HCT116 (cell line): ENCODE results near the gene CORO2B. TPM values are rescaled to one million over a fixed set of nuclear protein-coding genes. Genes with fewer than 3 reads are reported as not detected.

ENCODE experiments used
- ATAC-seq: fragments of 200-7000 bp; cut with Tn5 transposase; 2 replicates; pipeline ENCODE4 v1.9.1; 2020; ENCODE audit warnings: mild to moderate bottlenecking, moderate library complexity
- BruUV-seq: library from RNA; stranded (reverse); fragments of 400-500 nt; replicated peaks from 2 replicates; lab custom pipeline; 2021; lab: Mats Ljungman, UMichigan
- CTCF ChIA-PET: fragments of 300-600 bp; sonication (Branson Sonifier 250); formaldehyde crosslinking; loops from one replicate; lab custom pipeline; 2021; ENCODE audit warnings: antibody characterized with exemption; lab: Charles Lee
- POLR2A ChIA-PET: fragments of 300-600, 350-600 bp; sonication (Branson Sonifier 250); formaldehyde crosslinking; loops from one replicate; lab custom pipeline; 2021; ENCODE audit warnings: antibody characterized with exemption; lab: Charles Lee
- RAD21 ChIA-PET, 2 experiments: fragments of 300-600 bp; sonication (Branson Sonifier 250); formaldehyde crosslinking; loops; one replicate each; lab custom pipeline; 2023; ENCODE audit warnings: low total read pairs in 2 of 2; ENCODE audit not compliant: uncharacterized antibody in 2 of 2, unreplicated experiment in 2 of 2, low non-redundant PET in 1 of 2; lab: Charles Lee
- DNase-seq: peaks from one replicate; pipeline ENCODE4 v3.0.0-alpha.2; 2010; ENCODE audit warnings: low read depth, low spot score
- H2AFZ ChIP-seq: fragments of 200-600 bp; shearing (Covaris generic), sonication (generic); 2 replicates; pipeline ENCODE4 v1.6.1; 2017; ENCODE audit warnings: low read depth, mixed run types, mixed read lengths, antibody characterized with exemption, low read length; ENCODE audit not compliant: poor library complexity, severe bottlenecking
- H3K27ac ChIP-seq: 2 replicates; pipeline ENCODE4 v1.5.1; 2012; ENCODE audit warnings: low read depth, low read length
- H3K27me3 ChIP-seq: fragments of 200-600 bp; sonication (generic); 2 replicates; pipeline ENCODE4 v1.6.1; 2016; ENCODE audit warnings: mixed run types, low read length, mixed read lengths; ENCODE audit not compliant: insufficient read depth
- H3K36me3 ChIP-seq, 2 experiments: fragments of 200-500 bp in 1 of 2; fragments of 200-600 bp in 1 of 2; sonication (Bioruptor generic) in 1 of 2; sonication (generic) in 1 of 2; 2 replicates each; pipeline versions ENCODE4 v1.5.1 to v1.6.1; 2014 to 2016; ENCODE audit warnings: low read length in 2 of 2, inconsistent platforms in 1 of 2, mixed read lengths in 1 of 2, mixed run types in 1 of 2; ENCODE audit not compliant: insufficient read depth in 2 of 2, control insufficient read depth in 1 of 2
- H3K4me1 ChIP-seq, 2 experiments: fragments of 200-600 bp in 1 of 2; sonication (generic) in 1 of 2; 2 replicates each; pipeline versions ENCODE4 v1.5.1 to v1.6.1; 2012 to 2017; ENCODE audit warnings: low read length in 2 of 2, inconsistent platforms in 1 of 2, mild to moderate bottlenecking in 1 of 2, mixed read lengths in 1 of 2, mixed run types in 1 of 2, moderate library complexity in 1 of 2; ENCODE audit not compliant: insufficient read depth in 2 of 2, control insufficient read depth in 1 of 2
- H3K4me2 ChIP-seq: fragments of 200-600 bp; sonication (generic); 2 replicates; pipeline ENCODE4 v1.6.1; 2017; ENCODE audit warnings: mixed run types, low read length, mixed read lengths
- H3K4me3 ChIP-seq, 2 experiments: fragments of 200-600 bp in 1 of 2; sonication (generic) in 1 of 2; replicated peaks in 1 of 2; 2 replicates each; pipeline ENCODE4 v1.5.1; 2011 to 2016; ENCODE audit warnings: low read length in 2 of 2, control low read depth in 1 of 2, low read depth in 1 of 2, mild to moderate bottlenecking in 1 of 2, mixed read lengths in 1 of 2, mixed run types in 1 of 2
- H3K79me2 ChIP-seq: fragments of 200-600 bp; sonication (generic); 2 replicates; pipeline ENCODE4 v1.6.1; 2017; ENCODE audit warnings: mild to moderate bottlenecking, mixed run types, low read length, moderate library complexity, mixed read lengths; ENCODE audit not compliant: insufficient read depth
- H3K9ac ChIP-seq: fragments of 200-600 bp; sonication (generic); 2 replicates; pipeline ENCODE4 v1.6.1; 2016; ENCODE audit warnings: low read length, mixed read lengths
- H3K9me2 ChIP-seq: fragments of 200-600 bp; sonication (generic), shearing (Covaris generic); 2 replicates; pipeline ENCODE4 v1.6.1; 2017; ENCODE audit warnings: mixed run types, mild to moderate bottlenecking, moderate library complexity; ENCODE audit not compliant: insufficient read depth
- H3K9me3 ChIP-seq, 2 experiments: fragments of 200-500 bp in 1 of 2; fragments of 200-600 bp in 1 of 2; sonication (Bioruptor generic) in 1 of 2; sonication (generic) in 1 of 2; 2 replicates each; pipeline ENCODE4 v1.6.1; 2014 to 2017; ENCODE audit warnings: low read length in 2 of 2, mixed read lengths in 2 of 2, inconsistent platforms in 1 of 2, low read depth in 1 of 2, mild to moderate bottlenecking in 1 of 2, mixed run types in 1 of 2, moderate library complexity in 1 of 2; ENCODE audit not compliant: control insufficient read depth in 1 of 2, insufficient read depth in 1 of 2
- H4K20me1 ChIP-seq: fragments of 200-600 bp; sonication (generic), shearing (Covaris generic); 2 replicates; pipeline ENCODE4 v1.6.1; 2017; ENCODE audit warnings: mixed run types, mild to moderate bottlenecking, moderate library complexity; ENCODE audit not compliant: insufficient read depth
- CBX3 ChIP-seq: IDR thresholded peaks from 2 replicates; pipeline ENCODE4 v1.6.1; 2012; ENCODE audit warnings: low read depth
- CEBPB ChIP-seq: IDR thresholded peaks from 2 replicates; pipeline ENCODE4 v1.6.1; 2012; ENCODE audit warnings: low read depth
- EGR1 ChIP-seq: IDR thresholded peaks from 2 replicates; pipeline ENCODE4 v1.6.1; 2012; ENCODE audit warnings: low read depth
- ELF1 ChIP-seq: IDR thresholded peaks from 2 replicates; pipeline ENCODE4 v1.6.1; 2012; ENCODE audit warnings: low read depth, borderline replicate concordance
- EZH2 ChIP-seq: fragments of 200-600 bp; sonication (generic); IDR thresholded peaks from 2 replicates; pipeline ENCODE4 v1.6.1; 2017; ENCODE audit warnings: antibody characterized with exemption, mixed run types
- EZH2phosphoT487 ChIP-seq: fragments of 200-600 bp; IDR thresholded peaks from 2 replicates; pipeline ENCODE4 v1.6.1; 2018; ENCODE audit warnings: antibody characterized with exemption, borderline replicate concordance
- FOSL1 ChIP-seq: IDR thresholded peaks from 2 replicates; pipeline ENCODE4 v1.6.1; 2012; ENCODE audit warnings: low read depth
- JUND ChIP-seq: IDR thresholded peaks from 2 replicates; pipeline ENCODE4 v1.6.1; 2012
- POLR2AphosphoS5 ChIP-seq: IDR thresholded peaks from 2 replicates; pipeline ENCODE4 v1.6.1; 2011; ENCODE audit warnings: mild to moderate bottlenecking, low read depth, low read length, moderate library complexity
- RAD21 ChIP-seq: IDR thresholded peaks from 2 replicates; pipeline ENCODE4 v1.6.1; 2012; ENCODE audit warnings: low read depth, mild to moderate bottlenecking
- SIN3A ChIP-seq: IDR thresholded peaks from 2 replicates; pipeline ENCODE4 v1.6.1; 2012; ENCODE audit warnings: low read depth
- SP1 ChIP-seq: IDR thresholded peaks from 2 replicates; pipeline ENCODE4 v1.6.1; 2012; ENCODE audit warnings: low read depth
- SRF ChIP-seq: IDR thresholded peaks from 2 replicates; pipeline ENCODE4 v1.6.1; 2012; ENCODE audit warnings: low read depth
- YY1 ChIP-seq: IDR thresholded peaks from 2 replicates; pipeline ENCODE4 v1.6.1; 2011; ENCODE audit warnings: low read length, low read depth, moderate library complexity, mild to moderate bottlenecking; ENCODE audit not compliant: insufficient replicate concordance; ENCODE audit errors: extremely low read depth
- ZFX ChIP-seq: fragments of 450-650 bp; IDR thresholded peaks from 2 replicates; pipeline ENCODE4 v1.6.1; 2017
- ZNF274 ChIP-seq: fragments of 200-500 bp; sonication (Bioruptor generic); IDR thresholded peaks from 2 replicates; pipeline ENCODE4 v1.6.1; 2014; ENCODE audit warnings: mild to moderate bottlenecking, low read depth, low read length, inconsistent platforms
- intact Hi-C: fragments of 100-400 bp; cut with micrococcal nuclease; formaldehyde crosslinking; loops from 2 replicates; pipeline ENCODE4 v1.10.0; 2022
- total RNA-seq: library from RNA; stranded (reverse); gene quantifications from one replicate; pipeline ENCODE4 v1.2.1, GENCODE V29; 2021; ENCODE audit not compliant: unreplicated experiment
- TF ChIP-seq, protein P1 (sequence below): IDR thresholded peaks from 2 replicates; pipeline ENCODE4 v1.6.1; 2011; ENCODE audit warnings: mild to moderate bottlenecking, low read length, moderate library complexity; ENCODE audit not compliant: insufficient replicate concordance; ENCODE audit errors: extremely low read depth
- TF ChIP-seq, protein P2 (sequence below), 3 experiments: fragments of 200-600 bp in 1 of 3; sonication (generic) in 1 of 3; IDR thresholded peaks in 2 of 3; conservative IDR thresholded peaks in 1 of 3; 2 replicates each; pipeline ENCODE4 v1.5.1; 2012 to 2017; ENCODE audit warnings: low read depth in 2 of 3, low read length in 2 of 3, antibody characterized with exemption in 1 of 3, borderline replicate concordance in 1 of 3, control low read depth in 1 of 3, mild to moderate bottlenecking in 1 of 3, mixed read lengths in 1 of 3, mixed run types in 1 of 3, moderate library complexity in 1 of 3; ENCODE audit not compliant: insufficient read depth in 1 of 3
- TF ChIP-seq, protein P3 (sequence below): IDR thresholded peaks from 2 replicates; pipeline ENCODE4 v1.6.1; 2012
- TF ChIP-seq, protein P4 (sequence below): IDR thresholded peaks from 2 replicates; pipeline ENCODE4 v1.6.1; 2012; ENCODE audit warnings: low read depth

Gene CORO2B
- total RNA-seq, 1 experiment from 2014 or later, result 2.8 TPM

DNA sequence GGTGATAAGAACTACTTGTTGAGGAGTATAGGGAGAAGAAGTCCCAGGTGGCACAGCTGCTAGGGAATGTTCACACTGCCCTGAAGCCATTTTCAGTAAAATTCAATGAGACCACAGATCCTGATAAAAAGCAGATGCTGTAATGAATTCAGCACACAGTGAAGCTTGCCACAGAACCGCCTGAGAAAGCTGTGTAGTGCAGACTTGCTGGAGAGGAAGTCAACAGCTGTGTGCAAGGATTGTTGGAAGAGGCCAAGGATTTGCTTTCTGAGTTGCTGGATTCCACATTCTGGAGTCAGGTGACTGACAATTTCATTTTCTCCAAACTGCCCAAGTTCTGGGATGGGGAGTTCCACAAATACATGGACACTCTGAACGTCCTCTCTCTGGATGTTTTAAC is 171.0 kb downstream of the CORO2B start:
- no peaks in the 10 kb centered on the region; a peak in 1 of 4 replicates for H3K4me1 ChIP-seq
- TF ChIP-seq CBX3 (no peak), POLR2AphosphoS5 (no peak), ELF1 (no peak), RAD21 (no peak), JUND (no peak), ZNF274 (no peak), CEBPB (no peak), EZH2phosphoT487 (no peak), YY1 (no peak), EZH2 (no peak), FOSL1 (no peak), SRF (no peak), SIN3A (no peak), ZFX (no peak), EGR1 (no peak), SP1 (no peak)
- TF ChIP-seq, protein P1, sequence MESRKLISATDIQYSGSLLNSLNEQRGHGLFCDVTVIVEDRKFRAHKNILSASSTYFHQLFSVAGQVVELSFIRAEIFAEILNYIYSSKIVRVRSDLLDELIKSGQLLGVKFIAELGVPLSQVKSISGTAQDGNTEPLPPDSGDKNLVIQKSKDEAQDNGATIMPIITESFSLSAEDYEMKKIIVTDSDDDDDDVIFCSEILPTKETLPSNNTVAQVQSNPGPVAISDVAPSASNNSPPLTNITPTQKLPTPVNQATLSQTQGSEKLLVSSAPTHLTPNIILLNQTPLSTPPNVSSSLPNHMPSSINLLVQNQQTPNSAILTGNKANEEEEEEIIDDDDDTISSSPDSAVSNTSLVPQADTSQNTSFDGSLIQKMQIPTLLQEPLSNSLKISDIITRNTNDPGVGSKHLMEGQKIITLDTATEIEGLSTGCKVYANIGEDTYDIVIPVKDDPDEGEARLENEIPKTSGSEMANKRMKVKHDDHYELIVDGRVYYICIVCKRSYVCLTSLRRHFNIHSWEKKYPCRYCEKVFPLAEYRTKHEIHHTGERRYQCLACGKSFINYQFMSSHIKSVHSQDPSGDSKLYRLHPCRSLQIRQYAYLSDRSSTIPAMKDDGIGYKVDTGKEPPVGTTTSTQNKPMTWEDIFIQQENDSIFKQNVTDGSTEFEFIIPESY, result no peak
- TF ChIP-seq, protein P2, sequence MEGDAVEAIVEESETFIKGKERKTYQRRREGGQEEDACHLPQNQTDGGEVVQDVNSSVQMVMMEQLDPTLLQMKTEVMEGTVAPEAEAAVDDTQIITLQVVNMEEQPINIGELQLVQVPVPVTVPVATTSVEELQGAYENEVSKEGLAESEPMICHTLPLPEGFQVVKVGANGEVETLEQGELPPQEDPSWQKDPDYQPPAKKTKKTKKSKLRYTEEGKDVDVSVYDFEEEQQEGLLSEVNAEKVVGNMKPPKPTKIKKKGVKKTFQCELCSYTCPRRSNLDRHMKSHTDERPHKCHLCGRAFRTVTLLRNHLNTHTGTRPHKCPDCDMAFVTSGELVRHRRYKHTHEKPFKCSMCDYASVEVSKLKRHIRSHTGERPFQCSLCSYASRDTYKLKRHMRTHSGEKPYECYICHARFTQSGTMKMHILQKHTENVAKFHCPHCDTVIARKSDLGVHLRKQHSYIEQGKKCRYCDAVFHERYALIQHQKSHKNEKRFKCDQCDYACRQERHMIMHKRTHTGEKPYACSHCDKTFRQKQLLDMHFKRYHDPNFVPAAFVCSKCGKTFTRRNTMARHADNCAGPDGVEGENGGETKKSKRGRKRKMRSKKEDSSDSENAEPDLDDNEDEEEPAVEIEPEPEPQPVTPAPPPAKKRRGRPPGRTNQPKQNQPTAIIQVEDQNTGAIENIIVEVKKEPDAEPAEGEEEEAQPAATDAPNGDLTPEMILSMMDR (IDR thresholded peaks at IDR 0.05 in 2 of 3, conservative IDR thresholded peaks at IDR 0.05 in 1 of 3; ENCODE audit: borderline replicate concordance in 1 of 3, insufficient read depth in 1 of 3, low read depth in 2 of 3, low read length in 2 of 3), result no peak
- TF ChIP-seq, protein P3, sequence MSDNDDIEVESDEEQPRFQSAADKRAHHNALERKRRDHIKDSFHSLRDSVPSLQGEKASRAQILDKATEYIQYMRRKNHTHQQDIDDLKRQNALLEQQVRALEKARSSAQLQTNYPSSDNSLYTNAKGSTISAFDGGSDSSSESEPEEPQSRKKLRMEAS, result no peak
- TF ChIP-seq, protein P4, sequence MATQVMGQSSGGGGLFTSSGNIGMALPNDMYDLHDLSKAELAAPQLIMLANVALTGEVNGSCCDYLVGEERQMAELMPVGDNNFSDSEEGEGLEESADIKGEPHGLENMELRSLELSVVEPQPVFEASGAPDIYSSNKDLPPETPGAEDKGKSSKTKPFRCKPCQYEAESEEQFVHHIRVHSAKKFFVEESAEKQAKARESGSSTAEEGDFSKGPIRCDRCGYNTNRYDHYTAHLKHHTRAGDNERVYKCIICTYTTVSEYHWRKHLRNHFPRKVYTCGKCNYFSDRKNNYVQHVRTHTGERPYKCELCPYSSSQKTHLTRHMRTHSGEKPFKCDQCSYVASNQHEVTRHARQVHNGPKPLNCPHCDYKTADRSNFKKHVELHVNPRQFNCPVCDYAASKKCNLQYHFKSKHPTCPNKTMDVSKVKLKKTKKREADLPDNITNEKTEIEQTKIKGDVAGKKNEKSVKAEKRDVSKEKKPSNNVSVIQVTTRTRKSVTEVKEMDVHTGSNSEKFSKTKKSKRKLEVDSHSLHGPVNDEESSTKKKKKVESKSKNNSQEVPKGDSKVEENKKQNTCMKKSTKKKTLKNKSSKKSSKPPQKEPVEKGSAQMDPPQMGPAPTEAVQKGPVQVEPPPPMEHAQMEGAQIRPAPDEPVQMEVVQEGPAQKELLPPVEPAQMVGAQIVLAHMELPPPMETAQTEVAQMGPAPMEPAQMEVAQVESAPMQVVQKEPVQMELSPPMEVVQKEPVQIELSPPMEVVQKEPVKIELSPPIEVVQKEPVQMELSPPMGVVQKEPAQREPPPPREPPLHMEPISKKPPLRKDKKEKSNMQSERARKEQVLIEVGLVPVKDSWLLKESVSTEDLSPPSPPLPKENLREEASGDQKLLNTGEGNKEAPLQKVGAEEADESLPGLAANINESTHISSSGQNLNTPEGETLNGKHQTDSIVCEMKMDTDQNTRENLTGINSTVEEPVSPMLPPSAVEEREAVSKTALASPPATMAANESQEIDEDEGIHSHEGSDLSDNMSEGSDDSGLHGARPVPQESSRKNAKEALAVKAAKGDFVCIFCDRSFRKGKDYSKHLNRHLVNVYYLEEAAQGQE, result no peak
- no peaks in the 10 kb centered on the region for H3K9me3 ChIP-seq
- H3K9me2 ChIP-seq, result no peaks in the 10 kb centered on the region
- H3K4me3 ChIP-seq, result no peak overlapping the region
- DNase-seq, result no peak
- H3K79me2 ChIP-seq, result no peaks in the 10 kb centered on the region
- no peak overlapping the region for H3K27ac ChIP-seq
- no peaks in the 10 kb centered on the region for H3K27me3 ChIP-seq
- ChIA-PET RAD21 (no interaction called here), CTCF (no interaction called here), POLR2A (no interaction called here)
- no peaks in the 10 kb centered on the region for H4K20me1 ChIP-seq
- ATAC-seq, result no peak
- H3K36me3 ChIP-seq, result no peaks in the 10 kb centered on the region
- no peak overlapping the region for H3K9ac ChIP-seq
- no TSS peak for BruUV-seq
- H2AFZ ChIP-seq, result no peak overlapping the region
- no peak overlapping the region for H3K4me2 ChIP-seq
- intact Hi-C loops, result no loop called here
